ENCODE results near the gene PRDM2.

Gene PRDM2

DNA sequence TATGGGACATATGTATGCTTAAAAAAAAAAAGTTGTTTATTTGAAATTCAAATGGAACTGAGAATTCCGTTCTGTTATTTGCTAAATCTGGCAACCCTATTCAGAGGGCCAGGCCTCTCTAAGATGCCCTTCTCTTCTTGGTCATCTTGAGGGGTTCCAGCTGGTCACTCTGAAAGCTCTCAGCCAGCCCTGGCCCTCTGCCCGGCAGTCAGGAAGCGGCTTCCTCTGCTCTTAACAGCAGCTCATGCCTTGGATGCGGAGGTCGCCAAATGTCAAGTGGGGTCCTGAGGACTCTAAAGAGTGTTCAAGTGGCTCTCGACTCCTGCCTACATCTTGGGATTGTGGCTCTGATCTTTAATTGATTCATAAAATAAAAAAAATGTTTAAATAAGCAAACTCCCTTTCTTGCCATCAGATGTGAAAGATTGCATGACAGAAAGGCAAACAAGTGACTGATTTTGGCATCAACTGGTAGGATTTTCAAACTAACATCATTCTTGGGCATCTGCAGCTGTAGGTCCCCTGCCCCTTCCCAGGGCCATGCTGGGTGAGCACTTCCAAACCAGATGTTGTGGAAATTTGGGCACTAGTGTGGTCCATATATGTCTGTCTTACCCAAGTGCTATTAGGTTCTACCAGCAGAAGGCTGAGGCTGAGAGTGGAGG is 130.8 kb downstream of the PRDM2 start:
- ChIA-PET POLR2A (no interaction called here), CTCF (no interaction called here)
- Histone ChIP-seq H3K9me3 (ENCODE audit: control extremely low read depth in 1 of 5, control insufficient read depth in 4 of 5, insufficient read depth in 2 of 5, low read depth in 1 of 5, low read length in 4 of 5) (no peaks in the 10 kb centered on the region), H3K27me3 (replicated peaks in 2 of 5; ENCODE audit: control insufficient read depth in 4 of 5, insufficient read depth in 5 of 5, low read length in 4 of 5) (peaks cover 0 to 10% (median 2%) of the 10 kb centered on the region in 5 experiments), H3K36me3 (ENCODE audit: control insufficient read depth in 4 of 4, insufficient read depth in 4 of 4, low read length in 3 of 4) (no peaks in the 10 kb centered on the region), H3K4me1 (ENCODE audit: control extremely low read depth in 1 of 4, control insufficient read depth in 4 of 4, insufficient read depth in 4 of 4, low read length in 3 of 4) (no peaks in the 10 kb centered on the region), H3K27ac (ENCODE audit: insufficient read depth in 1 of 2, low read depth in 1 of 2, low read length in 2 of 2, poor library complexity in 1 of 2, severe bottlenecking in 2 of 2) (no peak overlapping the region), H3K4me3 (ENCODE audit: control insufficient read depth in 1 of 7, extremely low read depth in 1 of 7, insufficient read depth in 4 of 7, low read depth in 2 of 7, low read length in 6 of 7) (no peak overlapping the region)
- no peak for DNase-seq
- WGBS (ENCODE audit: insufficient coverage) = 95% methylated on average over 4 of the region's 6 CpGs

DNA sequence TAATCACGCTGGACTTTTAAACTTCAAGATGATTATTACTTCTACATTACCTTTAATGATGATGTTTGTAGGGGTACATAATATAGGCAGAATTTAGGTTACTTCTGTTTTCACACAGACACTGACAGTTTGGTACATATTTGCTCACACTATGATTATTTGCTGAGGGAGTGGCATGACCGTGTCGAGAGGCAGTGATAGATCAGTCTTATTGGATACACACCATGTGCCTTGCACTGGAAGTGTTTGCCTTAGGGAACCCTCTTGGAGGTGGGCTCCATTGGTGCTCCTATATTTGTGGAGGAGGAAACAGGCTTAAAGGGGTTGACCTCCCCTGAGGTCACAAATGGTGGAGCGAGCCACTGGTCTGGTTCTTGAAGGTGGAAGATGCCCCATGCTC is 132.1 kb downstream of the PRDM2 start:
- H3K27me3 ChIP-seq (replicated peaks in 2 of 5; ENCODE audit: control insufficient read depth in 4 of 5, insufficient read depth in 5 of 5, low read length in 4 of 5) = peaks cover 0 to 11% (median 2%) of the 10 kb centered on the region in 5 experiments
- no peak overlapping the region for H3K4me3 ChIP-seq (ENCODE audit: control insufficient read depth in 1 of 7, extremely low read depth in 1 of 7, insufficient read depth in 4 of 7, low read depth in 2 of 7, low read length in 6 of 7)
- H3K27ac ChIP-seq (ENCODE audit: insufficient read depth in 1 of 2, low read depth in 1 of 2, low read length in 2 of 2, poor library complexity in 1 of 2, severe bottlenecking in 2 of 2) = no peak overlapping the region
- WGBS (ENCODE audit: insufficient coverage) = 89% methylated on average over 1 of the region's 4 CpGs
- no peaks in the 10 kb centered on the region for H3K36me3 ChIP-seq (ENCODE audit: control insufficient read depth in 4 of 4, insufficient read depth in 4 of 4, low read length in 3 of 4)
- H3K9me3 ChIP-seq (ENCODE audit: control extremely low read depth in 1 of 5, control insufficient read depth in 4 of 5, insufficient read depth in 2 of 5, low read depth in 1 of 5, low read length in 4 of 5) = no peaks in the 10 kb centered on the region
- no peaks in the 10 kb centered on the region for H3K4me1 ChIP-seq (ENCODE audit: control extremely low read depth in 1 of 4, control insufficient read depth in 4 of 4, insufficient read depth in 4 of 4, low read length in 3 of 4)
- ChIA-PET CTCF (no interaction called here), POLR2A (no interaction called here)
- no peak for DNase-seq

DNA sequence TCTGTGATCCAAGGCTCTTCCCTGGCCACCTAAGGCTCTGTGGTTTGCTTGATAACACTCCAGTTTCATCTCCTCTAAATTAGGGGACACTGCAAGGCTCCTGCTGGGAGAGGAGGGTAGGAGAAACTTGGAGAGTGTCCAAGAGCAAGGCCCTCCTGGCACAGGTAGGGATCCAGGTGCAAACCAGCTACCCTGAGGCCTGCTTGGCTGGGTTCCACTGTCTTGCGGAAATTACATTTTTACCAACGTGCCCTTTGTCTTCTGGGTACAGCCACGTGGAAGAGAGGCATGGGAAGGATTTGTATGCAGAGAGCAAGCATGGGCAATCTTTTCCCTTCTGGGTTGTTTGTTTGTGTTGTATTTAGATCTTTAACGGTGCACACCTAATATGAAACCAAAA is 132.5 kb downstream of the PRDM2 start:
- H3K4me1 ChIP-seq (ENCODE audit: control extremely low read depth in 1 of 4, control insufficient read depth in 4 of 4, insufficient read depth in 4 of 4, low read length in 3 of 4) = no peaks in the 10 kb centered on the region

DNA sequence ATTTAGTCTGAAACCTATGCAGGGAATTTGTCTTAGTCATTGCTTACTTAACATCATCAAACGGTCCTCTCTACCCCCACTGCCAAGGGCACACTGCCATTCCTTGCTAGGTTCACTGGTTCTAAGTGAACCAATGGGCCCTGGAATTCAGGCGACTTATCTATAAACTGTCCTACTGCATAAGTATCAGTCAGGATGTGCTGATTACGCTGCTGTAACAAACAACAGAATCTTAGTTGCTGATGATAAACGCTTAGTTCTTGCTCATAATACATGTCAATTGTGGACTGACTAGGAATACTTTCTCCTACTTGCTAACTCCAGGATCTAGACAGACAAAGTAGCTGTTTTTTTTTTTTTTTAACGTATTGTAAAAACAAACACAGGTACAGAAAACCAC is 136.1 kb downstream of the PRDM2 start:
- H3K9me3 ChIP-seq (ENCODE audit: control extremely low read depth in 1 of 5, control insufficient read depth in 4 of 5, insufficient read depth in 2 of 5, low read depth in 1 of 5, low read length in 4 of 5) = no peaks in the 10 kb centered on the region
- H3K27ac ChIP-seq (ENCODE audit: insufficient read depth in 1 of 2, low read depth in 1 of 2, low read length in 2 of 2, poor library complexity in 1 of 2, severe bottlenecking in 2 of 2) = no peak overlapping the region
- POLR2A ChIA-PET = no interaction called here
- DNase-seq = no peak
- peaks cover 0 to 4% (median 2%) of the 10 kb centered on the region in 5 experiments for H3K27me3 ChIP-seq (replicated peaks in 2 of 5; ENCODE audit: control insufficient read depth in 4 of 5, insufficient read depth in 5 of 5, low read length in 4 of 5)
- CTCF ChIA-PET = no interaction called here
- no peaks in the 10 kb centered on the region for H3K4me1 ChIP-seq (ENCODE audit: control extremely low read depth in 1 of 4, control insufficient read depth in 4 of 4, insufficient read depth in 4 of 4, low read length in 3 of 4)
- WGBS (ENCODE audit: insufficient coverage) = 100% methylated on average over 4 of the region's 5 CpGs
- H3K36me3 ChIP-seq (ENCODE audit: control insufficient read depth in 4 of 4, insufficient read depth in 4 of 4, low read length in 3 of 4) = no peaks in the 10 kb centered on the region
- H3K4me3 ChIP-seq (ENCODE audit: control insufficient read depth in 1 of 7, extremely low read depth in 1 of 7, insufficient read depth in 4 of 7, low read depth in 2 of 7, low read length in 6 of 7) = no peak overlapping the region

More for the DNA sequence above, 132.5 kb downstream of the PRDM2 start:
- Histone ChIP-seq H3K4me3 (ENCODE audit: control insufficient read depth in 1 of 7, extremely low read depth in 1 of 7, insufficient read depth in 4 of 7, low read depth in 2 of 7, low read length in 6 of 7) (no peak overlapping the region), H3K27me3 (replicated peaks in 2 of 5; ENCODE audit: control insufficient read depth in 4 of 5, insufficient read depth in 5 of 5, low read length in 4 of 5) (peaks cover 0 to 11% (median 2%) of the 10 kb centered on the region in 5 experiments), H3K9me3 (ENCODE audit: control extremely low read depth in 1 of 5, control insufficient read depth in 4 of 5, insufficient read depth in 2 of 5, low read depth in 1 of 5, low read length in 4 of 5) (no peaks in the 10 kb centered on the region), H3K36me3 (ENCODE audit: control insufficient read depth in 4 of 4, insufficient read depth in 4 of 4, low read length in 3 of 4) (no peaks in the 10 kb centered on the region), H3K27ac (ENCODE audit: insufficient read depth in 1 of 2, low read depth in 1 of 2, low read length in 2 of 2, poor library complexity in 1 of 2, severe bottlenecking in 2 of 2) (no peak overlapping the region)
- CTCF ChIA-PET = no interaction called here
- POLR2A ChIA-PET = no interaction called here
- WGBS (ENCODE audit: insufficient coverage) = 90% methylated on average over 2 of the region's 4 CpGs
- DNase-seq = no peak

DNA sequence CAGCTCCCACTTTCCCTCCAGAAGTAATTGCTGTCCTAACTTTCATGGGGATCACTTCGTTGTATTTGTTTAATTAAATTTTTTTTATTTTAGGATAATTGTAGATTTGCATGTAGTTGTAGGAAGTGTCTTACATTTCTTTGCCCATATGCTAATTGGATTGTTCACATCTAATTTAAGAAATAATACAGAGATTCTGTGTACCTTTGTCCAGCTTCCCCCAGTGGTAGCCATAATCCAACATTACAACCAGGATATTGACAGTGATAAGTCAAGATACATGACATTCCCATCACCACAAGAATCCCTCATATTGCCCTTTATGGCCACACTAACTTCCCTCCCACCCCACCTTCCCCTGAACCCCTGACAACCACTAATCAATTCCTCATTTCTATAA is 136.6 kb downstream of the PRDM2 start:
- no peaks in the 10 kb centered on the region for H3K9me3 ChIP-seq (ENCODE audit: control extremely low read depth in 1 of 5, control insufficient read depth in 4 of 5, insufficient read depth in 2 of 5, low read depth in 1 of 5, low read length in 4 of 5)
- H3K36me3 ChIP-seq (ENCODE audit: control insufficient read depth in 4 of 4, insufficient read depth in 4 of 4, low read length in 3 of 4) = no peaks in the 10 kb centered on the region
- H3K4me1 ChIP-seq (ENCODE audit: control extremely low read depth in 1 of 4, control insufficient read depth in 4 of 4, insufficient read depth in 4 of 4, low read length in 3 of 4) = no peaks in the 10 kb centered on the region
- H3K27ac ChIP-seq (ENCODE audit: insufficient read depth in 1 of 2, low read depth in 1 of 2, low read length in 2 of 2, poor library complexity in 1 of 2, severe bottlenecking in 2 of 2) = no peak overlapping the region
- peaks cover 0 to 4% (median 2%) of the 10 kb centered on the region in 5 experiments for H3K27me3 ChIP-seq (replicated peaks in 2 of 5; ENCODE audit: control insufficient read depth in 4 of 5, insufficient read depth in 5 of 5, low read length in 4 of 5)
- no peak for DNase-seq
- POLR2A ChIA-PET = interaction anchor here (0.7 kb wide), 1 partner anchor 13 kb away, joined by 4 read pairs; no protein-coding TSS in a partner anchor
- WGBS (ENCODE audit: insufficient coverage) = no CpG with 5 or more reads among the region's 1 CpG
- no peak overlapping the region for H3K4me3 ChIP-seq (ENCODE audit: control insufficient read depth in 1 of 7, extremely low read depth in 1 of 7, insufficient read depth in 4 of 7, low read depth in 2 of 7, low read length in 6 of 7)
- CTCF ChIA-PET = no interaction called here

DNA sequence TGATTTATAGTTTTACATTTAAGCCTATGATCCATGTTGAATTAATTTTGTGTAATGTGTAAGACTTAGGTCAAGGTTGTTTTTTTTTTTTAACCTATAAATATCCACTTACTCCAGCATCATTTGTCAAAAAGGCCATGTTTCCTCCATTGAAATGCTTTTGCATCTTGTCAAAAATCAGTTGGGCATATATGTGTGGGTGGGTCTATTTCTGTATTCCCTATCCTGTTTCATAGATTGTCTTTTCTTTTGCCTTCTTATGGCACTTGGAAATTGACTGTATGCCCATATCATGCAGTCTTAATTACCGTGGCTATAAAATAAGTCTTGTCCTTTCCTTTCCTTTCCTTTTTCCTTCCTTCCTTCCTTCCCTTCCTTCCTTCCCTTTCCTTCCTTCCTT is 138.2 kb downstream of the PRDM2 start:
- no peak for DNase-seq
- no peak overlapping the region for H3K27ac ChIP-seq (ENCODE audit: insufficient read depth in 1 of 2, low read depth in 1 of 2, low read length in 2 of 2, poor library complexity in 1 of 2, severe bottlenecking in 2 of 2)
- H3K36me3 ChIP-seq (ENCODE audit: control insufficient read depth in 4 of 4, insufficient read depth in 4 of 4, low read length in 3 of 4) = no peaks in the 10 kb centered on the region
- ChIA-PET POLR2A (no interaction called here), CTCF (no interaction called here)
- peaks cover 2 to 11% (median 2%) of the 10 kb centered on the region in 5 experiments for H3K27me3 ChIP-seq (replicated peaks in 2 of 5; ENCODE audit: control insufficient read depth in 4 of 5, insufficient read depth in 5 of 5, low read length in 4 of 5)
- no peaks in the 10 kb centered on the region for H3K4me1 ChIP-seq (ENCODE audit: control extremely low read depth in 1 of 4, control insufficient read depth in 4 of 4, insufficient read depth in 4 of 4, low read length in 3 of 4)
- WGBS (ENCODE audit: insufficient coverage) = 89% methylated on average over 1 of the region's 1 CpG
- H3K4me3 ChIP-seq (ENCODE audit: control insufficient read depth in 1 of 7, extremely low read depth in 1 of 7, insufficient read depth in 4 of 7, low read depth in 2 of 7, low read length in 6 of 7) = no peak overlapping the region
- no peaks in the 10 kb centered on the region for H3K9me3 ChIP-seq (ENCODE audit: control extremely low read depth in 1 of 5, control insufficient read depth in 4 of 5, insufficient read depth in 2 of 5, low read depth in 1 of 5, low read length in 4 of 5)

DNA sequence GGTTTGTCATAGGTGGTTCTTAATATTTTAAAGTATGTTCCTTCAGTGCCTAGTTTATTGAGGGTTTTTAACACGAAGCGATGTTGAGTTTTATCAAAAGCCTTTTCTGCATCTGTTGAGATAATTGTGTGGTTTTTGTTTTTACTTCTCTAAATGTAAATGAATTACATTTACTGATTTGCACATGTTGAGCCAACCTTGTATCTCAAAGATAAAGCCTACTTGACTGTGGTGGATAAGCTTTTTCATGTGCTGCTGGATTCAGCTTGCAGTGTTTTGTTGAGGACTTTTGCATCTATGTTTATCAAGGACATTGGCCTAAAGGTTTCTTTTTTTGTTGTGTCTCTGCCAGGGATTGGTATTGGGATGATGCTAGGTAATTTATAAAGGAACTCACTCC is 142.5 kb downstream of the PRDM2 start:
- ChIA-PET CTCF (no interaction called here), POLR2A (interaction anchor here (0.6 kb wide), 1 partner anchor 193 kb away, joined by 3 read pairs; no protein-coding TSS in a partner anchor)
- Histone ChIP-seq H3K36me3 (ENCODE audit: control insufficient read depth in 4 of 4, insufficient read depth in 4 of 4, low read length in 3 of 4) (no peaks in the 10 kb centered on the region), H3K27me3 (replicated peaks in 2 of 5; ENCODE audit: control insufficient read depth in 4 of 5, insufficient read depth in 5 of 5, low read length in 4 of 5) (peaks cover 4 to 19% (median 6%) of the 10 kb centered on the region in 5 experiments), H3K27ac (ENCODE audit: insufficient read depth in 1 of 2, low read depth in 1 of 2, low read length in 2 of 2, poor library complexity in 1 of 2, severe bottlenecking in 2 of 2) (no peak overlapping the region), H3K4me3 (ENCODE audit: control insufficient read depth in 1 of 7, extremely low read depth in 1 of 7, insufficient read depth in 4 of 7, low read depth in 2 of 7, low read length in 6 of 7) (no peak overlapping the region), H3K4me1 (ENCODE audit: control extremely low read depth in 1 of 4, control insufficient read depth in 4 of 4, insufficient read depth in 4 of 4, low read length in 3 of 4) (no peaks in the 10 kb centered on the region), H3K9me3 (ENCODE audit: control extremely low read depth in 1 of 5, control insufficient read depth in 4 of 5, insufficient read depth in 2 of 5, low read depth in 1 of 5, low read length in 4 of 5) (no peaks in the 10 kb centered on the region)
- no CpG with 5 or more reads among the region's 2 CpGs for WGBS (ENCODE audit: insufficient coverage)
- DNase-seq = peak; percentile 5 to 62 (median 22)
